OCI-LY3 (cell line): ENCODE measurements around the gene OR4N2.
"Not testable (repeated sequence)": the region's sequence is repeated elsewhere in the genome, so short reads cannot be mapped to it uniquely, and the experiment has no call there.

Source experiments
- EZH2phosphoT487 ChIP-seq: fragments of 200-600 bp; shearing (Covaris generic); IDR thresholded peaks from 2 replicates; pipeline ENCODE4 v1.6.1; 2018; ENCODE audit warnings: antibody characterized with exemption, mixed run types, low read depth
- TF ChIP-seq, protein P1 (sequence below): fragments of 200-600, 300-600 bp; sonication (generic); IDR thresholded peaks from 2 replicates; pipeline ENCODE4 v1.5.1; 2014; ENCODE audit warnings: antibody characterized with exemption, low read length, low read depth

DNA sequence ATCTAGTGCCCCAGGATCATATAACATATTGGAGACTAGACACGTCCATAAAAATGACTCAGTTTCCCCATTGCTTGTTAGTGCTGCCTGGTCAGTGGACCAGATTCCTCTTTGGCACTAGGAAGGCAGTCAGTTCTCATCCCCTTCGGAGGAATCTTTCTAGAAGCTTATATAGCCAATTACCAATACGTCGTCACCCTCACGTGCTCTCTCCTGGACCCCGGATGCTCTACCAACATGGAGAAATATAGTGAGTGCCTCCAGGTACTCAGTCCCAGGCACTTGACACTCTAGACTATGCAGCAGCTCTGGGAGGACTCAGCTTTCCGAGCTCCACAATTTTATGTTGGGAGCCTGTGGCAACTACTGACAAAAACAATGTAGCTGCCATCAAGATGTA lies 15.4 kb upstream of the OR4N2 start:
- TF ChIP-seq, protein P1, sequence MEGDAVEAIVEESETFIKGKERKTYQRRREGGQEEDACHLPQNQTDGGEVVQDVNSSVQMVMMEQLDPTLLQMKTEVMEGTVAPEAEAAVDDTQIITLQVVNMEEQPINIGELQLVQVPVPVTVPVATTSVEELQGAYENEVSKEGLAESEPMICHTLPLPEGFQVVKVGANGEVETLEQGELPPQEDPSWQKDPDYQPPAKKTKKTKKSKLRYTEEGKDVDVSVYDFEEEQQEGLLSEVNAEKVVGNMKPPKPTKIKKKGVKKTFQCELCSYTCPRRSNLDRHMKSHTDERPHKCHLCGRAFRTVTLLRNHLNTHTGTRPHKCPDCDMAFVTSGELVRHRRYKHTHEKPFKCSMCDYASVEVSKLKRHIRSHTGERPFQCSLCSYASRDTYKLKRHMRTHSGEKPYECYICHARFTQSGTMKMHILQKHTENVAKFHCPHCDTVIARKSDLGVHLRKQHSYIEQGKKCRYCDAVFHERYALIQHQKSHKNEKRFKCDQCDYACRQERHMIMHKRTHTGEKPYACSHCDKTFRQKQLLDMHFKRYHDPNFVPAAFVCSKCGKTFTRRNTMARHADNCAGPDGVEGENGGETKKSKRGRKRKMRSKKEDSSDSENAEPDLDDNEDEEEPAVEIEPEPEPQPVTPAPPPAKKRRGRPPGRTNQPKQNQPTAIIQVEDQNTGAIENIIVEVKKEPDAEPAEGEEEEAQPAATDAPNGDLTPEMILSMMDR = not testable (repeated sequence)
- TF ChIP-seq EZH2phosphoT487 = not testable (repeated sequence)
